GM12865 (cell line): Measurements from ENCODE around the gene ATP9A.

Experiments used
- DNase-seq: peaks from one replicate; pipeline ENCODE4 v3.0.0; 2010; ENCODE audit warnings: low read depth
- H3K4me3 ChIP-seq: 2 replicates; pipeline ENCODE4 v1.5.1; 2011; ENCODE audit warnings: mild to moderate bottlenecking, low read depth, low read length, control low read depth
- CTCF ChIP-seq: IDR thresholded peaks from 2 replicates; pipeline ENCODE4 v1.5.1; 2011; ENCODE audit warnings: low read length, control low read depth, low read depth, inconsistent platforms; ENCODE audit not compliant: insufficient read depth; ENCODE audit errors: missing control alignments

ATP9A gene

GRCh38 chr20:51551186-51551585 is 217.0 kb downstream of the ATP9A start:
- H3K4me3 ChIP-seq: no peak overlapping the region
- TF ChIP-seq CTCF: no peak
- DNase-seq: no peak

DNA sequence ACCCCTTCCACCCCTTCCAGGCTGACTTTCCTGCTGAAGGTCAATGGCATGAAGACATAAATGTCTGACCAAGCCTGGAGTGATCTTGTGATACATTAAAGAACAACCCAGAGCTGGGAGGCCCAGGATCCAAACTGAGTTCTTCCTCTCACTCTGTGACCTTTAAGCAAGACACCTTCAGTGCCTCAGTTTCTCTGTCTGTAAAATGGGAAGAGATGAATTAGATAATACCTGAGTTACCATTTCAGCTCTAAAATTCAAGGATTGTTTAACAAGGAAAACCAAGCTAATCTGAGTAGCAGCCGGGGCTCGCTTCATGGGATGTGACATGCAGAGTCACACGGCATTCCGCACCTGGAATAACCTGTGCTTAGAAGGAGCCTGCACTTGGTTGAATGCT is 218.7 kb downstream of the ATP9A start:
- H3K4me3 ChIP-seq: no peak overlapping the region
- DNase-seq: no peak
- no peak for TF ChIP-seq CTCF

- no peak for TF ChIP-seq CTCF
- H3K4me3 ChIP-seq: no peak overlapping the region
- no peak for DNase-seq
Measured at GRCh38 chr20:51547951-51548350, 220.2 kb downstream of the ATP9A start.
